SK-N-SH (cell line): ENCODE data around the gene CIROP. TPM values are rescaled to one million over a fixed set of nuclear protein-coding genes. Genes with fewer than 3 reads are reported as not detected.

Source experiments
- CTCF ChIA-PET: fragments of 300-600, 350-600 bp; formaldehyde crosslinking; extraction: SDS; loops from one replicate; lab custom pipeline; 2021; lab: Yijun Ruan, JAX
- POLR2A ChIA-PET: fragments of 350-600 bp; sonication (Branson Sonifier 250); formaldehyde crosslinking; extraction: SDS; loops from one replicate; lab custom pipeline; 2020; ENCODE audit warnings: antibody characterized with exemption, inconsistent platforms; lab: Yijun Ruan, JAX
- DNase-seq: peaks from one replicate; pipeline ENCODE4 v3.0.0; 2012
- H2AFZ ChIP-seq: fragments of 200-600 bp; sonication (generic); 2 replicates; pipeline ENCODE4 v1.8.1; 2016; ENCODE audit warnings: antibody characterized with exemption, mild to moderate bottlenecking, low read depth
- H3F3A ChIP-seq: fragments of 200-600 bp; sonication (generic); replicated peaks from 2 replicates; pipeline ENCODE3; 2016; ENCODE audit warnings: antibody characterized with exemption, mild to moderate bottlenecking; ENCODE audit not compliant: insufficient read depth
- H3K27ac ChIP-seq, 2 experiments: fragments of 200-500 bp in 1 of 2; fragments of 200-600 bp in 1 of 2; sonication (Bioruptor generic) in 1 of 2; sonication (generic), shearing (Covaris generic) in 1 of 2; 2 replicates each; pipeline versions ENCODE4 v1.5.1 to v1.6.1; 2014 to 2016; ENCODE audit warnings: low read depth in 2 of 2, inconsistent platforms in 1 of 2, low read length in 1 of 2, mild to moderate bottlenecking in 1 of 2, mixed read lengths in 1 of 2
- H3K27me3 ChIP-seq: fragments of 200-600 bp; sonication (generic), shearing (Covaris generic); 2 replicates; pipeline ENCODE4 v1.6.1; 2016; ENCODE audit warnings: mixed run types; ENCODE audit not compliant: insufficient read depth
- H3K36me3 ChIP-seq, 2 experiments: fragments of 200-500 bp in 1 of 2; fragments of 200-600 bp in 1 of 2; sonication (Bioruptor generic) in 1 of 2; sonication (generic) in 1 of 2; replicated peaks in 1 of 2; 2 replicates each; pipeline versions ENCODE3 to v1.5.1; 2014 to 2016; ENCODE audit warnings: low read length in 1 of 2, mild to moderate bottlenecking in 1 of 2; ENCODE audit not compliant: insufficient read depth in 2 of 2, control insufficient read depth in 1 of 2
- H3K4me1 ChIP-seq, 2 experiments: fragments of 200-500 bp in 1 of 2; fragments of 200-600 bp in 1 of 2; sonication (Bioruptor generic) in 1 of 2; sonication (generic), shearing (Covaris generic) in 1 of 2; 2 replicates each; pipeline versions ENCODE4 v1.5.1 to v1.6.1; 2014 to 2016; ENCODE audit warnings: low read depth in 1 of 2, low read length in 1 of 2, mixed run types in 1 of 2; ENCODE audit not compliant: insufficient read depth in 2 of 2, control insufficient read depth in 1 of 2
- H3K4me2 ChIP-seq: fragments of 200-600 bp; sonication (generic), shearing (Covaris generic); 2 replicates; pipeline ENCODE4 v1.6.1; 2017; ENCODE audit warnings: mixed run types
- H3K4me3 ChIP-seq, 2 experiments: fragments of 200-500 bp in 1 of 2; fragments of 200-600 bp in 1 of 2; sonication (Bioruptor generic) in 1 of 2; sonication (generic), shearing (Covaris generic) in 1 of 2; 2 replicates each; pipeline versions ENCODE4 v1.5.1 to v1.8.1; 2014 to 2016; ENCODE audit warnings: low read depth in 2 of 2, inconsistent platforms in 1 of 2, low read length in 1 of 2, mild to moderate bottlenecking in 1 of 2, mixed read lengths in 1 of 2, moderate library complexity in 1 of 2
- H3K79me2 ChIP-seq: fragments of 200-600 bp; sonication (generic); 2 replicates; pipeline ENCODE4 v1.8.1; 2017; ENCODE audit warnings: mild to moderate bottlenecking; ENCODE audit not compliant: insufficient read depth
- H3K9ac ChIP-seq: fragments of 200-600 bp; sonication (generic); 2 replicates; pipeline ENCODE4 v1.6.1; 2017; ENCODE audit warnings: mixed run types
- H3K9me2 ChIP-seq: fragments of 200-600 bp; sonication (generic); 2 replicates; pipeline ENCODE4 v1.6.1; 2017; ENCODE audit warnings: mixed run types
- H3K9me3 ChIP-seq: fragments of 200-600 bp; sonication (generic); 2 replicates; pipeline ENCODE4 v1.6.1; 2017; ENCODE audit warnings: mixed run types, mild to moderate bottlenecking, moderate library complexity
- H4K20me1 ChIP-seq: fragments of 200-600 bp; sonication (generic); 2 replicates; pipeline ENCODE4 v1.6.1; 2017; ENCODE audit warnings: mild to moderate bottlenecking, mixed run types; ENCODE audit not compliant: insufficient read depth
- ELF1 ChIP-seq: IDR thresholded peaks from 2 replicates; pipeline ENCODE4 v1.4.0; 2012
- EZH2phosphoT487 ChIP-seq: fragments of 200-600 bp; sonication (generic); IDR thresholded peaks from 2 replicates; pipeline ENCODE4 v1.6.1; 2017; ENCODE audit warnings: low read depth, mixed run types, mild to moderate bottlenecking, antibody characterized with exemption, moderate library complexity, borderline replicate concordance
- GABPA ChIP-seq: IDR thresholded peaks from 2 replicates; pipeline ENCODE4 v1.4.0; 2012; ENCODE audit warnings: low read depth, mild to moderate bottlenecking
- GATA2 ChIP-seq: sonication (generic); formaldehyde crosslinking; IDR thresholded peaks from 2 replicates; pipeline ENCODE4 v1.5.0; 2020; ENCODE audit warnings: mild to moderate bottlenecking, missing genetic modification reagents
- MXI1 ChIP-seq: IDR thresholded peaks from 2 replicates; pipeline ENCODE4 v1.6.1; 2012; ENCODE audit warnings: mild to moderate bottlenecking, low read depth, low read length, improper control_type of control experiment
- NFIC ChIP-seq: IDR thresholded peaks from 2 replicates; pipeline ENCODE4 v1.4.0; 2012; ENCODE audit warnings: borderline replicate concordance
- NRF1 ChIP-seq: IDR thresholded peaks from 2 replicates; pipeline ENCODE4 v1.6.1; 2012; ENCODE audit warnings: low read depth, mild to moderate bottlenecking, low read length
- POLR2AphosphoS5 ChIP-seq: IDR thresholded peaks from 2 replicates; pipeline ENCODE4 v1.6.1; 2012; ENCODE audit warnings: low read depth, low read length
- RCOR1 ChIP-seq: fragments of 150-350 bp; IDR thresholded peaks from 2 replicates; pipeline ENCODE4 v1.6.1; 2017; ENCODE audit warnings: antibody characterized with exemption, low read length
- RFX5 ChIP-seq: IDR thresholded peaks from 2 replicates; pipeline ENCODE4 v1.6.1; 2012; ENCODE audit warnings: mild to moderate bottlenecking, improper control_type of control experiment, low read length
- RXRA ChIP-seq: IDR thresholded peaks from 2 replicates; pipeline ENCODE4 v1.4.0; 2012; ENCODE audit warnings: low read depth, mild to moderate bottlenecking, borderline replicate concordance
- SIN3A ChIP-seq: IDR thresholded peaks from 2 replicates; pipeline ENCODE4 v1.6.1; 2012; ENCODE audit warnings: low read depth, mild to moderate bottlenecking, low read length, moderate library complexity, borderline replicate concordance
- TAF1 ChIP-seq: IDR thresholded peaks from 2 replicates; pipeline ENCODE4 v1.6.1; 2012; ENCODE audit warnings: low read depth, mild to moderate bottlenecking, low read length, moderate library complexity, borderline replicate concordance
- TCF12 ChIP-seq: IDR thresholded peaks from 2 replicates; pipeline ENCODE4 v1.4.0; 2012
- YY1 ChIP-seq: IDR thresholded peaks from 2 replicates; pipeline ENCODE4 v1.4.0; 2012; ENCODE audit warnings: low read depth, mild to moderate bottlenecking
- WGBS: methylation state at CpG from one replicate; pipeline ENCODE4 v1.1.6; 2017; ENCODE audit warnings: low lambda C conversion rate; 5-methylcytosine and 5-hydroxymethylcytosine counted together
- polyA plus RNA-seq, 3 experiments: library from polyadenylated mRNA; depleted of rRNA; stranded (reverse); fragments of >200 nt; gene quantifications; 2 replicates each; pipeline ENCODE4 v1.2.3, GENCODE V29; 2012
- TF ChIP-seq, protein P1 (sequence below): fragments of 150-350 bp; IDR thresholded peaks from 2 replicates; pipeline ENCODE4 v1.6.1; 2017; ENCODE audit warnings: antibody characterized with exemption, low read length, low read depth, borderline replicate concordance
- TF ChIP-seq, protein P2 (sequence below): fragments of 200-600 bp; sonication (generic); IDR thresholded peaks from 2 replicates; pipeline ENCODE4 v1.6.1; 2017; ENCODE audit warnings: antibody characterized with exemption, mild to moderate bottlenecking, moderate library complexity
- TF ChIP-seq, protein P3 (sequence below): IDR thresholded peaks from 2 replicates; pipeline ENCODE4 v1.4.0; 2012; ENCODE audit warnings: low read depth, borderline replicate concordance
- TF ChIP-seq, protein P4 (sequence below): fragments of 150-350 bp; IDR thresholded peaks from 2 replicates; pipeline ENCODE4 v1.6.1; 2016; ENCODE audit warnings: mild to moderate bottlenecking, low read depth, low read length
- TF ChIP-seq, protein P5 (sequence below): IDR thresholded peaks from 2 replicates; pipeline ENCODE4 v1.4.0; 2012; ENCODE audit warnings: low read depth

CIROP gene
- polyA plus RNA-seq, 1 of the 3 experiments (the other 2 are of a cell fraction), result not detected

DNA sequence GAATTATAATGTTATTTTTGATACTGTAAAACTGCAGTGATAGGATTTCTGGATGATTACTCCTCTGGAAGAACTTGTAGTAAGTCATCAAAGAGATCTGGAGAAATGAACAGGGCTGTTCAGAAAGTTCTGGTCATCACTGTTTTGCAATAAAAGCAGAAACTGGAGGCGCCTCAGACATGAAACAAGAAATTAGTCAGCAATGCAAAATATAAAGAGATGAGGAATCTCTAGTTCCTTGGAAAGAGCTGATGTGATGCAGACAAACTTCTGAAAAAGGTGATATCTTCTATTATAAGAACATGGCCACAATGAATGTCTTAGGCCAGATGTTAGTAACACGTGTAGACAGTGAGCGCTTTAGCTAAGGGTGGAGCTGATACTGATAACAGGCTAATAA lies 19.3 kb downstream of the CIROP start:
- no peaks in the 10 kb centered on the region for H3K27me3 ChIP-seq
- H3K79me2 ChIP-seq, result peaks cover 80% of the 10 kb centered on the region
- TF ChIP-seq, protein P1, sequence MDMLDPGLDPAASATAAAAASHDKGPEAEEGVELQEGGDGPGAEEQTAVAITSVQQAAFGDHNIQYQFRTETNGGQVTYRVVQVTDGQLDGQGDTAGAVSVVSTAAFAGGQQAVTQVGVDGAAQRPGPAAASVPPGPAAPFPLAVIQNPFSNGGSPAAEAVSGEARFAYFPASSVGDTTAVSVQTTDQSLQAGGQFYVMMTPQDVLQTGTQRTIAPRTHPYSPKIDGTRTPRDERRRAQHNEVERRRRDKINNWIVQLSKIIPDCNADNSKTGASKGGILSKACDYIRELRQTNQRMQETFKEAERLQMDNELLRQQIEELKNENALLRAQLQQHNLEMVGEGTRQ, result no peak
- TF ChIP-seq, protein P2, sequence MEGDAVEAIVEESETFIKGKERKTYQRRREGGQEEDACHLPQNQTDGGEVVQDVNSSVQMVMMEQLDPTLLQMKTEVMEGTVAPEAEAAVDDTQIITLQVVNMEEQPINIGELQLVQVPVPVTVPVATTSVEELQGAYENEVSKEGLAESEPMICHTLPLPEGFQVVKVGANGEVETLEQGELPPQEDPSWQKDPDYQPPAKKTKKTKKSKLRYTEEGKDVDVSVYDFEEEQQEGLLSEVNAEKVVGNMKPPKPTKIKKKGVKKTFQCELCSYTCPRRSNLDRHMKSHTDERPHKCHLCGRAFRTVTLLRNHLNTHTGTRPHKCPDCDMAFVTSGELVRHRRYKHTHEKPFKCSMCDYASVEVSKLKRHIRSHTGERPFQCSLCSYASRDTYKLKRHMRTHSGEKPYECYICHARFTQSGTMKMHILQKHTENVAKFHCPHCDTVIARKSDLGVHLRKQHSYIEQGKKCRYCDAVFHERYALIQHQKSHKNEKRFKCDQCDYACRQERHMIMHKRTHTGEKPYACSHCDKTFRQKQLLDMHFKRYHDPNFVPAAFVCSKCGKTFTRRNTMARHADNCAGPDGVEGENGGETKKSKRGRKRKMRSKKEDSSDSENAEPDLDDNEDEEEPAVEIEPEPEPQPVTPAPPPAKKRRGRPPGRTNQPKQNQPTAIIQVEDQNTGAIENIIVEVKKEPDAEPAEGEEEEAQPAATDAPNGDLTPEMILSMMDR, result no peak
- TF ChIP-seq, protein P3, sequence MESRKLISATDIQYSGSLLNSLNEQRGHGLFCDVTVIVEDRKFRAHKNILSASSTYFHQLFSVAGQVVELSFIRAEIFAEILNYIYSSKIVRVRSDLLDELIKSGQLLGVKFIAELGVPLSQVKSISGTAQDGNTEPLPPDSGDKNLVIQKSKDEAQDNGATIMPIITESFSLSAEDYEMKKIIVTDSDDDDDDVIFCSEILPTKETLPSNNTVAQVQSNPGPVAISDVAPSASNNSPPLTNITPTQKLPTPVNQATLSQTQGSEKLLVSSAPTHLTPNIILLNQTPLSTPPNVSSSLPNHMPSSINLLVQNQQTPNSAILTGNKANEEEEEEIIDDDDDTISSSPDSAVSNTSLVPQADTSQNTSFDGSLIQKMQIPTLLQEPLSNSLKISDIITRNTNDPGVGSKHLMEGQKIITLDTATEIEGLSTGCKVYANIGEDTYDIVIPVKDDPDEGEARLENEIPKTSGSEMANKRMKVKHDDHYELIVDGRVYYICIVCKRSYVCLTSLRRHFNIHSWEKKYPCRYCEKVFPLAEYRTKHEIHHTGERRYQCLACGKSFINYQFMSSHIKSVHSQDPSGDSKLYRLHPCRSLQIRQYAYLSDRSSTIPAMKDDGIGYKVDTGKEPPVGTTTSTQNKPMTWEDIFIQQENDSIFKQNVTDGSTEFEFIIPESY, result no peak
- TF ChIP-seq TAF1 (no peak), TCF12 (no peak), MXI1 (no peak), NRF1 (no peak), EZH2phosphoT487 (no peak), GATA2 (CRISPR knock-in tag) (no peak), NFIC (no peak), ELF1 (no peak), POLR2AphosphoS5 (no peak), GABPA (no peak), SIN3A (no peak), RCOR1 (no peak), YY1 (no peak), RFX5 (no peak), RXRA (no peak)
- TF ChIP-seq, protein P4, sequence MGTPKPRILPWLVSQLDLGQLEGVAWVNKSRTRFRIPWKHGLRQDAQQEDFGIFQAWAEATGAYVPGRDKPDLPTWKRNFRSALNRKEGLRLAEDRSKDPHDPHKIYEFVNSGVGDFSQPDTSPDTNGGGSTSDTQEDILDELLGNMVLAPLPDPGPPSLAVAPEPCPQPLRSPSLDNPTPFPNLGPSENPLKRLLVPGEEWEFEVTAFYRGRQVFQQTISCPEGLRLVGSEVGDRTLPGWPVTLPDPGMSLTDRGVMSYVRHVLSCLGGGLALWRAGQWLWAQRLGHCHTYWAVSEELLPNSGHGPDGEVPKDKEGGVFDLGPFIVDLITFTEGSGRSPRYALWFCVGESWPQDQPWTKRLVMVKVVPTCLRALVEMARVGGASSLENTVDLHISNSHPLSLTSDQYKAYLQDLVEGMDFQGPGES, result no peak
- TF ChIP-seq, protein P5, sequence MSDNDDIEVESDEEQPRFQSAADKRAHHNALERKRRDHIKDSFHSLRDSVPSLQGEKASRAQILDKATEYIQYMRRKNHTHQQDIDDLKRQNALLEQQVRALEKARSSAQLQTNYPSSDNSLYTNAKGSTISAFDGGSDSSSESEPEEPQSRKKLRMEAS, result no peak
- no peak overlapping the region for H2AFZ ChIP-seq
- H3K9me2 ChIP-seq, result no peaks in the 10 kb centered on the region
- no peak for DNase-seq
- WGBS, result 95% methylated on average over 3 of the region's 3 CpGs
- no peak overlapping the region for H3K9ac ChIP-seq
- no peaks in the 10 kb centered on the region for H3K9me3 ChIP-seq
- peaks cover 66 to 96% of the 10 kb centered on the region in 2 experiments for H3K36me3 ChIP-seq
- peaks cover 24% of the 10 kb centered on the region for H3F3A ChIP-seq
- H3K4me1 ChIP-seq, result no peaks in the 10 kb centered on the region
- H3K4me3 ChIP-seq, result no peak overlapping the region
- H3K4me2 ChIP-seq, result no peak overlapping the region
- POLR2A ChIA-PET, result no interaction called here
- H3K27ac ChIP-seq, result no peak overlapping the region
- CTCF ChIA-PET, result interaction anchor here (0.8 to 7.5 kb wide), 7 partner anchors 8 to 112 kb away, joined by 3 to 73 read pairs (median 6); no protein-coding TSS in a partner anchor
- H4K20me1 ChIP-seq, result no peaks in the 10 kb centered on the region; the same call in 1 of the 2 replicates
